SK-N-SH (cell line): ENCODE data around the gene KLHL18.
"Not testable (repeated sequence)": the region's sequence is repeated elsewhere in the genome, so short reads cannot be mapped to it uniquely, and the experiment has no call there.

Experiments
- EP300 ChIP-seq, 2 experiments: IDR thresholded peaks; 2 replicates each; pipeline versions ENCODE4 v1.4.0 to v1.6.1; 2012; ENCODE audit warnings: borderline replicate concordance in 1 of 2, low read depth in 1 of 2, low read length in 1 of 2
- POLR2AphosphoS5 ChIP-seq: IDR thresholded peaks from 2 replicates; pipeline ENCODE4 v1.6.1; 2012; ENCODE audit warnings: low read depth, low read length
- RAD21 ChIP-seq: IDR thresholded peaks from 2 replicates; pipeline ENCODE4 v1.6.1; 2012; ENCODE audit warnings: mild to moderate bottlenecking, low read length
- SMC3 ChIP-seq: IDR thresholded peaks from 2 replicates; pipeline ENCODE4 v1.6.1; 2012; ENCODE audit warnings: low read depth, low read length, improper control_type of control experiment
- USF2 ChIP-seq: fragments of 150-350 bp; IDR thresholded peaks from 2 replicates; pipeline ENCODE4 v1.6.1; 2017; ENCODE audit warnings: antibody characterized with exemption, low read length, low read depth, borderline replicate concordance
- TF ChIP-seq, protein P1 (sequence below): fragments of 200-600 bp; sonication (generic); IDR thresholded peaks from 2 replicates; pipeline ENCODE4 v1.6.1; 2017; ENCODE audit warnings: antibody characterized with exemption, mild to moderate bottlenecking, moderate library complexity
- TF ChIP-seq, protein P2 (sequence below): IDR thresholded peaks from 2 replicates; pipeline ENCODE4 v1.4.0; 2012; ENCODE audit warnings: low read depth

- TF ChIP-seq, protein P1, sequence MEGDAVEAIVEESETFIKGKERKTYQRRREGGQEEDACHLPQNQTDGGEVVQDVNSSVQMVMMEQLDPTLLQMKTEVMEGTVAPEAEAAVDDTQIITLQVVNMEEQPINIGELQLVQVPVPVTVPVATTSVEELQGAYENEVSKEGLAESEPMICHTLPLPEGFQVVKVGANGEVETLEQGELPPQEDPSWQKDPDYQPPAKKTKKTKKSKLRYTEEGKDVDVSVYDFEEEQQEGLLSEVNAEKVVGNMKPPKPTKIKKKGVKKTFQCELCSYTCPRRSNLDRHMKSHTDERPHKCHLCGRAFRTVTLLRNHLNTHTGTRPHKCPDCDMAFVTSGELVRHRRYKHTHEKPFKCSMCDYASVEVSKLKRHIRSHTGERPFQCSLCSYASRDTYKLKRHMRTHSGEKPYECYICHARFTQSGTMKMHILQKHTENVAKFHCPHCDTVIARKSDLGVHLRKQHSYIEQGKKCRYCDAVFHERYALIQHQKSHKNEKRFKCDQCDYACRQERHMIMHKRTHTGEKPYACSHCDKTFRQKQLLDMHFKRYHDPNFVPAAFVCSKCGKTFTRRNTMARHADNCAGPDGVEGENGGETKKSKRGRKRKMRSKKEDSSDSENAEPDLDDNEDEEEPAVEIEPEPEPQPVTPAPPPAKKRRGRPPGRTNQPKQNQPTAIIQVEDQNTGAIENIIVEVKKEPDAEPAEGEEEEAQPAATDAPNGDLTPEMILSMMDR, result not testable (repeated sequence)
- not testable (repeated sequence) for TF ChIP-seq SMC3; USF2; EP300 (IDR thresholded peaks at IDR 0.05; ENCODE audit: borderline replicate concordance in 1 of 2, low read depth in 1 of 2, low read length in 1 of 2); POLR2AphosphoS5; RAD21
- TF ChIP-seq, protein P2, sequence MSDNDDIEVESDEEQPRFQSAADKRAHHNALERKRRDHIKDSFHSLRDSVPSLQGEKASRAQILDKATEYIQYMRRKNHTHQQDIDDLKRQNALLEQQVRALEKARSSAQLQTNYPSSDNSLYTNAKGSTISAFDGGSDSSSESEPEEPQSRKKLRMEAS, result not testable (repeated sequence)
Observed at GRCh38 chr3:47316151-47316550, 33.4 kb downstream of the KLHL18 start.
